HCT116 (cell line): ENCODE data around the gene TMEM219. TPM values are rescaled to one million over a fixed set of nuclear protein-coding genes. Genes with fewer than 3 reads are reported as not detected.

Experiments
- ATAC-seq: fragments of 200-7000 bp; cut with Tn5 transposase; 2 replicates; pipeline ENCODE4 v1.9.1; 2020; ENCODE audit warnings: mild to moderate bottlenecking, moderate library complexity
- BruUV-seq: library from RNA; stranded (reverse); fragments of 400-500 nt; replicated peaks from 2 replicates; lab custom pipeline; 2021; lab: Mats Ljungman, UMichigan
- CTCF ChIA-PET: fragments of 300-600 bp; sonication (Branson Sonifier 250); formaldehyde crosslinking; loops from one replicate; lab custom pipeline; 2021; ENCODE audit warnings: antibody characterized with exemption; lab: Charles Lee
- POLR2A ChIA-PET: fragments of 300-600, 350-600 bp; sonication (Branson Sonifier 250); formaldehyde crosslinking; loops from one replicate; lab custom pipeline; 2021; ENCODE audit warnings: antibody characterized with exemption; lab: Charles Lee
- RAD21 ChIA-PET, 2 experiments: fragments of 300-600 bp; sonication (Branson Sonifier 250); formaldehyde crosslinking; loops; one replicate each; lab custom pipeline; 2023; ENCODE audit warnings: low total read pairs in 2 of 2; ENCODE audit not compliant: uncharacterized antibody in 2 of 2, unreplicated experiment in 2 of 2, low non-redundant PET in 1 of 2; lab: Charles Lee
- DNase-seq: peaks from one replicate; pipeline ENCODE4 v3.0.0-alpha.2; 2010; ENCODE audit warnings: low read depth, low spot score
- H2AFZ ChIP-seq: fragments of 200-600 bp; shearing (Covaris generic), sonication (generic); 2 replicates; pipeline ENCODE4 v1.6.1; 2017; ENCODE audit warnings: low read depth, mixed run types, mixed read lengths, antibody characterized with exemption, low read length; ENCODE audit not compliant: poor library complexity, severe bottlenecking
- H3K27ac ChIP-seq: 2 replicates; pipeline ENCODE4 v1.5.1; 2012; ENCODE audit warnings: low read depth, low read length
- H3K27me3 ChIP-seq: fragments of 200-600 bp; sonication (generic); 2 replicates; pipeline ENCODE4 v1.6.1; 2016; ENCODE audit warnings: mixed run types, low read length, mixed read lengths; ENCODE audit not compliant: insufficient read depth
- H3K36me3 ChIP-seq, 2 experiments: fragments of 200-500 bp in 1 of 2; fragments of 200-600 bp in 1 of 2; sonication (Bioruptor generic) in 1 of 2; sonication (generic) in 1 of 2; 2 replicates each; pipeline versions ENCODE4 v1.5.1 to v1.6.1; 2014 to 2016; ENCODE audit warnings: low read length in 2 of 2, inconsistent platforms in 1 of 2, mixed read lengths in 1 of 2, mixed run types in 1 of 2; ENCODE audit not compliant: insufficient read depth in 2 of 2, control insufficient read depth in 1 of 2
- H3K4me1 ChIP-seq, 2 experiments: fragments of 200-600 bp in 1 of 2; sonication (generic) in 1 of 2; 2 replicates each; pipeline versions ENCODE4 v1.5.1 to v1.6.1; 2012 to 2017; ENCODE audit warnings: low read length in 2 of 2, inconsistent platforms in 1 of 2, mild to moderate bottlenecking in 1 of 2, mixed read lengths in 1 of 2, mixed run types in 1 of 2, moderate library complexity in 1 of 2; ENCODE audit not compliant: insufficient read depth in 2 of 2, control insufficient read depth in 1 of 2
- H3K4me2 ChIP-seq: fragments of 200-600 bp; sonication (generic); 2 replicates; pipeline ENCODE4 v1.6.1; 2017; ENCODE audit warnings: mixed run types, low read length, mixed read lengths
- H3K4me3 ChIP-seq, 2 experiments: fragments of 200-600 bp in 1 of 2; sonication (generic) in 1 of 2; replicated peaks in 1 of 2; 2 replicates each; pipeline ENCODE4 v1.5.1; 2011 to 2016; ENCODE audit warnings: low read length in 2 of 2, control low read depth in 1 of 2, low read depth in 1 of 2, mild to moderate bottlenecking in 1 of 2, mixed read lengths in 1 of 2, mixed run types in 1 of 2
- H3K79me2 ChIP-seq: fragments of 200-600 bp; sonication (generic); 2 replicates; pipeline ENCODE4 v1.6.1; 2017; ENCODE audit warnings: mild to moderate bottlenecking, mixed run types, low read length, moderate library complexity, mixed read lengths; ENCODE audit not compliant: insufficient read depth
- H3K9ac ChIP-seq: fragments of 200-600 bp; sonication (generic); 2 replicates; pipeline ENCODE4 v1.6.1; 2016; ENCODE audit warnings: low read length, mixed read lengths
- H3K9me2 ChIP-seq: fragments of 200-600 bp; sonication (generic), shearing (Covaris generic); 2 replicates; pipeline ENCODE4 v1.6.1; 2017; ENCODE audit warnings: mixed run types, mild to moderate bottlenecking, moderate library complexity; ENCODE audit not compliant: insufficient read depth
- H3K9me3 ChIP-seq, 2 experiments: fragments of 200-500 bp in 1 of 2; fragments of 200-600 bp in 1 of 2; sonication (Bioruptor generic) in 1 of 2; sonication (generic) in 1 of 2; 2 replicates each; pipeline ENCODE4 v1.6.1; 2014 to 2017; ENCODE audit warnings: low read length in 2 of 2, mixed read lengths in 2 of 2, inconsistent platforms in 1 of 2, low read depth in 1 of 2, mild to moderate bottlenecking in 1 of 2, mixed run types in 1 of 2, moderate library complexity in 1 of 2; ENCODE audit not compliant: control insufficient read depth in 1 of 2, insufficient read depth in 1 of 2
- H4K20me1 ChIP-seq: fragments of 200-600 bp; sonication (generic), shearing (Covaris generic); 2 replicates; pipeline ENCODE4 v1.6.1; 2017; ENCODE audit warnings: mixed run types, mild to moderate bottlenecking, moderate library complexity; ENCODE audit not compliant: insufficient read depth
- CBX3 ChIP-seq: IDR thresholded peaks from 2 replicates; pipeline ENCODE4 v1.6.1; 2012; ENCODE audit warnings: low read depth
- ELF1 ChIP-seq: IDR thresholded peaks from 2 replicates; pipeline ENCODE4 v1.6.1; 2012; ENCODE audit warnings: low read depth, borderline replicate concordance
- JUND ChIP-seq: IDR thresholded peaks from 2 replicates; pipeline ENCODE4 v1.6.1; 2012
- POLR2AphosphoS5 ChIP-seq: IDR thresholded peaks from 2 replicates; pipeline ENCODE4 v1.6.1; 2011; ENCODE audit warnings: mild to moderate bottlenecking, low read depth, low read length, moderate library complexity
- SRF ChIP-seq: IDR thresholded peaks from 2 replicates; pipeline ENCODE4 v1.6.1; 2012; ENCODE audit warnings: low read depth
- TCF7L2 ChIP-seq: IDR thresholded peaks from 2 replicates; pipeline ENCODE4 v1.7.0; 2011; ENCODE audit warnings: borderline replicate concordance, inconsistent platforms; ENCODE audit not compliant: insufficient read depth, insufficient read length; ENCODE audit errors: extremely low read depth
- intact Hi-C: fragments of 100-400 bp; cut with micrococcal nuclease; formaldehyde crosslinking; loops from 2 replicates; pipeline ENCODE4 v1.10.0; 2022
- total RNA-seq: library from RNA; stranded (reverse); gene quantifications from one replicate; pipeline ENCODE4 v1.2.1, GENCODE V29; 2021; ENCODE audit not compliant: unreplicated experiment
- TF ChIP-seq, protein P1 (sequence below): IDR thresholded peaks from 2 replicates; pipeline ENCODE4 v1.6.1; 2012; ENCODE audit warnings: low read depth
- TF ChIP-seq, protein P2 (sequence below): IDR thresholded peaks from 2 replicates; pipeline ENCODE4 v1.6.1; 2012

Gene TMEM219
- total RNA-seq, 1 experiment from 2014 or later, result 75.5 TPM

GRCh38 chr16:29996766-29997250 lies 34.9 kb downstream of the TMEM219 start:
- peaks cover 9 to 27% of the 10 kb centered on the region in 2 experiments for H3K4me1 ChIP-seq
- ATAC-seq (0 out of 2 replicates have a peak, but pooled peaks have one; percentile 0), DNase-seq (no peak)
- TF ChIP-seq SRF (no peak), CBX3 (no peak), ELF1 (no peak), TCF7L2 (no peak), POLR2AphosphoS5 (no peak), JUND (no peak)
- TF ChIP-seq, protein P1, sequence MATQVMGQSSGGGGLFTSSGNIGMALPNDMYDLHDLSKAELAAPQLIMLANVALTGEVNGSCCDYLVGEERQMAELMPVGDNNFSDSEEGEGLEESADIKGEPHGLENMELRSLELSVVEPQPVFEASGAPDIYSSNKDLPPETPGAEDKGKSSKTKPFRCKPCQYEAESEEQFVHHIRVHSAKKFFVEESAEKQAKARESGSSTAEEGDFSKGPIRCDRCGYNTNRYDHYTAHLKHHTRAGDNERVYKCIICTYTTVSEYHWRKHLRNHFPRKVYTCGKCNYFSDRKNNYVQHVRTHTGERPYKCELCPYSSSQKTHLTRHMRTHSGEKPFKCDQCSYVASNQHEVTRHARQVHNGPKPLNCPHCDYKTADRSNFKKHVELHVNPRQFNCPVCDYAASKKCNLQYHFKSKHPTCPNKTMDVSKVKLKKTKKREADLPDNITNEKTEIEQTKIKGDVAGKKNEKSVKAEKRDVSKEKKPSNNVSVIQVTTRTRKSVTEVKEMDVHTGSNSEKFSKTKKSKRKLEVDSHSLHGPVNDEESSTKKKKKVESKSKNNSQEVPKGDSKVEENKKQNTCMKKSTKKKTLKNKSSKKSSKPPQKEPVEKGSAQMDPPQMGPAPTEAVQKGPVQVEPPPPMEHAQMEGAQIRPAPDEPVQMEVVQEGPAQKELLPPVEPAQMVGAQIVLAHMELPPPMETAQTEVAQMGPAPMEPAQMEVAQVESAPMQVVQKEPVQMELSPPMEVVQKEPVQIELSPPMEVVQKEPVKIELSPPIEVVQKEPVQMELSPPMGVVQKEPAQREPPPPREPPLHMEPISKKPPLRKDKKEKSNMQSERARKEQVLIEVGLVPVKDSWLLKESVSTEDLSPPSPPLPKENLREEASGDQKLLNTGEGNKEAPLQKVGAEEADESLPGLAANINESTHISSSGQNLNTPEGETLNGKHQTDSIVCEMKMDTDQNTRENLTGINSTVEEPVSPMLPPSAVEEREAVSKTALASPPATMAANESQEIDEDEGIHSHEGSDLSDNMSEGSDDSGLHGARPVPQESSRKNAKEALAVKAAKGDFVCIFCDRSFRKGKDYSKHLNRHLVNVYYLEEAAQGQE, result no peak
- TF ChIP-seq, protein P2, sequence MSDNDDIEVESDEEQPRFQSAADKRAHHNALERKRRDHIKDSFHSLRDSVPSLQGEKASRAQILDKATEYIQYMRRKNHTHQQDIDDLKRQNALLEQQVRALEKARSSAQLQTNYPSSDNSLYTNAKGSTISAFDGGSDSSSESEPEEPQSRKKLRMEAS, result no peak
- POLR2A ChIA-PET, result interaction anchor here (0.7 to 0.8 kb wide), 2 partner anchors 13 to 53 kb away, joined by 3 read pairs; no protein-coding TSS in a partner anchor
- H3K79me2 ChIP-seq, result peaks cover 11% of the 10 kb centered on the region
- H3K9me2 ChIP-seq, result no peaks in the 10 kb centered on the region
- CTCF ChIA-PET, result interaction anchor here (0.7 kb wide), 1 partner anchor 71 kb away, joined by 3 read pairs; the partner anchor contains the start of gene KCTD13
- H4K20me1 ChIP-seq, result no peaks in the 10 kb centered on the region
- H2AFZ ChIP-seq, result no peak overlapping the region
- peak overlapping the region; percentile 92 for H3K4me2 ChIP-seq
- no peaks in the 10 kb centered on the region for H3K9me3 ChIP-seq
- H3K27ac ChIP-seq, result peak overlapping the region; percentile 88
- no peaks in the 10 kb centered on the region for H3K27me3 ChIP-seq
- H3K9ac ChIP-seq, result peak overlapping the region; percentile 86
- H3K4me3 ChIP-seq, result peak overlapping the region; percentile 83 to 95
- peaks cover 4 to 16% of the 10 kb centered on the region in 2 experiments; a peak in 3 of 4 replicates for H3K36me3 ChIP-seq
- RAD21 ChIA-PET, result no interaction called here
- intact Hi-C loops, result loop anchor here (1.0 kb wide), 1 partner anchor 98 kb away; the partner anchor contains the start of gene SEZ6L2
- no TSS peak for BruUV-seq
